Mesendoderm (in vitro differentiated cells): ENCODE measurements around the gene B4GALNT4.
"Not testable (repeated sequence)": the region's sequence is repeated elsewhere in the genome, so short reads cannot be mapped to it uniquely, and the experiment has no call there.

Experiments
- DNase-seq: peaks from one replicate; pipeline ENCODE4 v3.0.0; 2013
- H2AK5ac ChIP-seq: 2 replicates; pipeline ENCODE4 v1.6.1; 2013; ENCODE audit warnings: low read length, inconsistent platforms
- H2BK120ac ChIP-seq: 2 replicates; pipeline ENCODE4 v1.6.1; 2013; ENCODE audit warnings: low read depth, mild to moderate bottlenecking, low read length, moderate library complexity, mixed read lengths
- H2BK15ac ChIP-seq: replicated peaks from 2 replicates; pipeline ENCODE4 v1.6.1; 2013; ENCODE audit warnings: low read depth, mild to moderate bottlenecking, moderate library complexity
- H2BK5ac ChIP-seq: 2 replicates; pipeline ENCODE4 v1.6.1; 2013; ENCODE audit warnings: low read length, inconsistent platforms
- H3K18ac ChIP-seq: 2 replicates; pipeline ENCODE4 v1.6.1; 2013; ENCODE audit warnings: mild to moderate bottlenecking, low read length, mixed read lengths
- H3K23ac ChIP-seq: one replicate; pipeline ENCODE4 v1.6.1; 2013; ENCODE audit warnings: low read length
- H3K27ac ChIP-seq: 2 replicates; pipeline ENCODE4 v1.5.1; 2013; ENCODE audit warnings: low read depth, mild to moderate bottlenecking, inconsistent platforms, low read length, moderate library complexity
- H3K27me3 ChIP-seq: 2 replicates; pipeline ENCODE4 v1.6.1; 2013; ENCODE audit warnings: low read length, control low read depth, mild to moderate bottlenecking, inconsistent platforms; ENCODE audit not compliant: insufficient read depth, poor library complexity
- H3K36me3 ChIP-seq: 2 replicates; pipeline ENCODE4 v1.6.1; 2013; ENCODE audit warnings: low read length, inconsistent platforms; ENCODE audit not compliant: control insufficient read depth, insufficient read depth
- H3K4ac ChIP-seq: one replicate; pipeline ENCODE4 v1.6.1; 2013; ENCODE audit warnings: low read depth, mild to moderate bottlenecking, low read length, moderate library complexity
- H3K4me1 ChIP-seq: 2 replicates; pipeline ENCODE4 v1.6.1; 2013; ENCODE audit warnings: low read depth, low read length, inconsistent platforms; ENCODE audit not compliant: control insufficient read depth
- H3K4me2 ChIP-seq: 2 replicates; pipeline ENCODE4 v1.6.1; 2013; ENCODE audit warnings: low read length
- H3K4me3 ChIP-seq: 2 replicates; pipeline ENCODE4 v1.5.1; 2013; ENCODE audit warnings: mild to moderate bottlenecking, low read length
- H3K56ac ChIP-seq: one replicate; pipeline ENCODE4 v1.6.1; 2013; ENCODE audit warnings: low read length
- H3K79me1 ChIP-seq: 2 replicates; pipeline ENCODE4 v1.6.1; 2013; ENCODE audit warnings: low read length, inconsistent platforms
- H3K79me2 ChIP-seq: 2 replicates; pipeline ENCODE4 v1.6.1; 2013; ENCODE audit warnings: mild to moderate bottlenecking, low read length; ENCODE audit not compliant: control insufficient read depth, insufficient read depth
- H3K9ac ChIP-seq: 2 replicates; pipeline ENCODE4 v1.6.1; 2013; ENCODE audit warnings: low read length, inconsistent platforms
- H4K5ac ChIP-seq: one replicate; pipeline ENCODE4 v1.6.1; 2013; ENCODE audit warnings: low read length
- H4K8ac ChIP-seq: one replicate; pipeline ENCODE4 v1.6.1; 2013; ENCODE audit warnings: low read depth, mild to moderate bottlenecking, control low read depth, low read length, moderate library complexity
- WGBS: extraction: QIAGEN DNeasy Blood & Tissue Kit; methylation state at CpG from one replicate; pipeline ENCODE4 v1.1.7; 2013; ENCODE audit warnings: low lambda C conversion rate, missing lambda C conversion rate; ENCODE audit not compliant: insufficient coverage; ENCODE audit errors: extremely low coverage; 5-methylcytosine and 5-hydroxymethylcytosine counted together

The B4GALNT4 gene

GRCh38 chr11:332651-333480 is 36.4 kb upstream of the B4GALNT4 start:
- no peak overlapping the region for H3K56ac ChIP-seq
- H3K36me3 ChIP-seq, result no peaks in the 10 kb centered on the region
- peak overlapping the region; percentile 37 for H3K27ac ChIP-seq
- H3K27me3 ChIP-seq, result no peaks in the 10 kb centered on the region
- H3K23ac ChIP-seq, result no peak overlapping the region
- peak overlapping the region; percentile 24 for H2BK5ac ChIP-seq
- peak overlapping the region; percentile 38 for H3K4ac ChIP-seq
- no CpG with 5 or more reads among the region's 23 CpGs for WGBS
- peak overlapping the region; percentile 9 for H3K4me3 ChIP-seq
- no peak overlapping the region for H3K18ac ChIP-seq
- no peaks in the 10 kb centered on the region for H3K79me1 ChIP-seq
- no peaks in the 10 kb centered on the region for H3K79me2 ChIP-seq
- H2BK15ac ChIP-seq, result no peak overlapping the region
- no peak overlapping the region for H4K8ac ChIP-seq
- no peak overlapping the region for H3K9ac ChIP-seq
- H2BK120ac ChIP-seq, result peak overlapping the region; percentile 17
- no peak overlapping the region for H4K5ac ChIP-seq
- no peak overlapping the region for H3K4me2 ChIP-seq
- H2AK5ac ChIP-seq, result peak overlapping the region; percentile 84
- H3K4me1 ChIP-seq, result peaks cover 7% of the 10 kb centered on the region
- no peak for DNase-seq

GRCh38 chr11:333616-334263 is 35.6 kb upstream of the B4GALNT4 start:
- WGBS, result no CpG with 5 or more reads among the region's 17 CpGs
- not testable (repeated sequence) for H3K4me3 ChIP-seq
- peak overlapping the region; percentile 97 for H3K27ac ChIP-seq

GRCh38 chr11:334264-334994 is 34.9 kb upstream of the B4GALNT4 start:
- Histone ChIP-seq H2AK5ac (peak overlapping the region; percentile 84), H3K18ac (peak overlapping the region; percentile 78), H2BK5ac (peak overlapping the region; percentile 99), H2BK15ac (no peak overlapping the region), H3K4ac (peak overlapping the region; percentile 89), H3K56ac (peak overlapping the region; percentile 87), H3K36me3 (no peaks in the 10 kb centered on the region), H2BK120ac (peak overlapping the region; percentile 97), H3K27ac (peak overlapping the region; percentile 97), H3K4me2 (peak overlapping the region; percentile 53), H3K79me1 (no peaks in the 10 kb centered on the region), H3K23ac (peak overlapping the region; percentile 15), H4K5ac (peak overlapping the region; percentile 84), H3K9ac (peak overlapping the region; percentile 70), H3K27me3 (no peaks in the 10 kb centered on the region), H3K79me2 (no peaks in the 10 kb centered on the region), H3K4me3 (no peak overlapping the region), H4K8ac (no peak overlapping the region), H3K4me1 (peaks cover 7% of the 10 kb centered on the region)
- WGBS, result no CpG with 5 or more reads among the region's 25 CpGs
- peak; percentile 98 for DNase-seq

More at GRCh38 chr11:333616-334263, 35.6 kb upstream of the B4GALNT4 start:
- H2BK15ac ChIP-seq, H3K36me3 ChIP-seq, H4K8ac ChIP-seq, H3K79me1 ChIP-seq, H3K4me1 ChIP-seq, H3K27me3 ChIP-seq, H3K79me2 ChIP-seq: not testable (repeated sequence)
- peak overlapping the region; percentile 84 for H2AK5ac ChIP-seq
- peak overlapping the region; percentile 89 for H3K4ac ChIP-seq
- peak overlapping the region; percentile 99 for H2BK5ac ChIP-seq
- peak overlapping the region; percentile 70 for H3K9ac ChIP-seq
- DNase-seq, result peak; percentile 94
- H3K18ac ChIP-seq, result peak overlapping the region; percentile 65
- peak overlapping the region; percentile 84 for H4K5ac ChIP-seq
- peak overlapping the region; percentile 87 for H3K56ac ChIP-seq
- peak overlapping the region; percentile 53 for H3K4me2 ChIP-seq
- peak overlapping the region; percentile 97 for H2BK120ac ChIP-seq
- peak overlapping the region; percentile 15 for H3K23ac ChIP-seq

GRCh38 chr11:335779-336658 is 33.3 kb upstream of the B4GALNT4 start:
- WGBS, result no CpG with 5 or more reads among the region's 15 CpGs
- H3K27ac ChIP-seq, result peak overlapping the region; percentile 45

GRCh38 chr11:336659-337198 is 32.6 kb upstream of the B4GALNT4 start:
- WGBS, result no CpG with 5 or more reads among the region's 4 CpGs
- Histone ChIP-seq H3K4me2 (no peak overlapping the region), H3K56ac (peak overlapping the region; percentile 46), H3K36me3 (no peaks in the 10 kb centered on the region), H3K27ac (peak overlapping the region; percentile 7), H2BK5ac (peak overlapping the region; percentile 58), H4K8ac (no peak overlapping the region), H2AK5ac (peak overlapping the region; percentile 38), H2BK15ac (no peak overlapping the region), H4K5ac (no peak overlapping the region), H3K18ac (peak overlapping the region; percentile 41), H2BK120ac (peak overlapping the region; percentile 17), H3K79me1 (no peaks in the 10 kb centered on the region), H3K4ac (no peak overlapping the region), H3K23ac (no peak overlapping the region), H3K79me2 (no peaks in the 10 kb centered on the region), H3K4me1 (peaks cover 7% of the 10 kb centered on the region), H3K27me3 (no peaks in the 10 kb centered on the region), H3K9ac (no peak overlapping the region), H3K4me3 (no peak overlapping the region)
- DNase-seq, result no peak

More at GRCh38 chr11:335779-336658, 33.3 kb upstream of the B4GALNT4 start:
- no peaks in the 10 kb centered on the region for H3K27me3 ChIP-seq
- peaks cover 7% of the 10 kb centered on the region for H3K4me1 ChIP-seq
- peak overlapping the region; percentile 58 for H3K4ac ChIP-seq
- H3K79me2 ChIP-seq, result no peaks in the 10 kb centered on the region
- peak overlapping the region; percentile 46 for H3K56ac ChIP-seq
- no peak for DNase-seq
- no peak overlapping the region for H3K23ac ChIP-seq
- no peak overlapping the region for H3K4me2 ChIP-seq
- H4K8ac ChIP-seq, result no peak overlapping the region
- no peaks in the 10 kb centered on the region for H3K36me3 ChIP-seq
- H3K9ac ChIP-seq, result peak overlapping the region; percentile 6
- H3K79me1 ChIP-seq, result no peaks in the 10 kb centered on the region
- no peak overlapping the region for H2BK15ac ChIP-seq
- H3K4me3 ChIP-seq, result no peak overlapping the region
- H2BK120ac ChIP-seq, result peak overlapping the region; percentile 69
- no peak overlapping the region for H2AK5ac ChIP-seq
- H4K5ac ChIP-seq, result no peak overlapping the region
- H2BK5ac ChIP-seq, result peak overlapping the region; percentile 85
- peak overlapping the region; percentile 41 for H3K18ac ChIP-seq
